HPDE6-E6E7 (cell line): ENCODE results near the gene GPHN.
"Not testable (repeated sequence)": the region's sequence is repeated elsewhere in the genome, so short reads cannot be mapped to it uniquely, and the experiment has no call there.

Experiments used
- DNase-seq: peaks from one replicate; pipeline ENCODE4 v3.0.0; 2011; ENCODE audit warnings: missing footprints; ENCODE audit errors: extremely low spot score

GPHN gene

GRCh38 chr14:66657780-66658179, 149.8 kb downstream of the GPHN start:
- no peak for DNase-seq

- DNase-seq: no peak
These were observed 154.4 kb downstream of the GPHN start for GRCh38 chr14:66662374-66662773.

GRCh38 chr14:66677780-66678179, 169.8 kb downstream of the GPHN start:
- no peak for DNase-seq

- no peak for DNase-seq
These were observed 172.3 kb downstream of the GPHN start for GRCh38 chr14:66680216-66680615.

- DNase-seq: no peak
These were observed 188.4 kb downstream of the GPHN start for GRCh38 chr14:66696326-66696725.

GRCh38 chr14:66698503-66698902, 190.6 kb downstream of the GPHN start:
- no peak for DNase-seq

- DNase-seq: no peak
These were observed 193.9 kb downstream of the GPHN start for GRCh38 chr14:66701813-66702212.

GRCh38 chr14:66708267-66708666, 200.3 kb downstream of the GPHN start:
- no peak for DNase-seq

- DNase-seq: peak; percentile 16
These were observed 201.3 kb downstream of the GPHN start for GRCh38 chr14:66709291-66709690.

GRCh38 chr14:66714291-66714690, 206.3 kb downstream of the GPHN start:
- DNase-seq: not testable (repeated sequence)

GRCh38 chr14:66715313-66715712, 207.4 kb downstream of the GPHN start:
- not testable (repeated sequence) for DNase-seq

GRCh38 chr14:66716227-66716626, 208.3 kb downstream of the GPHN start:
- no peak for DNase-seq

GRCh38 chr14:66717561-66718140, 209.7 kb downstream of the GPHN start:
- DNase-seq: no peak

GRCh38 chr14:66724996-66725395, 217.0 kb downstream of the GPHN start:
- DNase-seq: no peak

GRCh38 chr14:66731298-66731697, 223.4 kb downstream of the GPHN start:
- not testable (repeated sequence) for DNase-seq

GRCh38 chr14:66735853-66736252, 227.9 kb downstream of the GPHN start:
- DNase-seq: no peak

GRCh38 chr14:66739826-66740225, 231.9 kb downstream of the GPHN start:
- no peak for DNase-seq

GRCh38 chr14:66745078-66745477, 237.1 kb downstream of the GPHN start:
- DNase-seq: no peak

GRCh38 chr14:66746316-66747006, 238.5 kb downstream of the GPHN start:
- peak; percentile 8 for DNase-seq

- no peak for DNase-seq
These were observed 244.2 kb downstream of the GPHN start for GRCh38 chr14:66752109-66752508.

GRCh38 chr14:66758031-66758613, 250.2 kb downstream of the GPHN start:
- DNase-seq: no peak

GRCh38 chr14:66772146-66772545, 264.2 kb downstream of the GPHN start:
- DNase-seq: no peak

GRCh38 chr14:66782853-66783252, 274.9 kb downstream of the GPHN start:
- DNase-seq: no peak
